Measurements from ENCODE around the gene CUTA. TPM values are rescaled to one million over a fixed set of nuclear protein-coding genes. Genes with fewer than 3 reads are reported as not detected.
A peak's percentile ranks its signal among the peaks of the same experiment; 100 is the strongest.

CUTA gene
- total and polyA plus RNA-seq, 2 of the 13 experiments (the other 11 are each of a cell fraction or from before 2014, with no cell fraction given): 170 to 180 TPM

- TF ChIP-seq ZNF543 (CRISPR knock-in tag; IDR thresholded peaks at IDR 0.05) (peak; percentile 92; the same call in 1 of the 2 replicates), FOXM1 (CRISPR knock-in tag; IDR thresholded peaks at IDR 0.05) (peak; percentile 40; the same call in 1 of the 2 replicates), PCBP1 (IDR thresholded peaks at IDR 0.05; ENCODE audit: borderline replicate concordance, low read depth, low read length) (peak; percentile 70; the same call in 1 of the 2 replicates), ZNF362 (CRISPR knock-in tag; IDR thresholded peaks at IDR 0.05; ENCODE audit: borderline replicate concordance) (0 out of 2 replicates have a peak, but pooled peaks have one; percentile 38), THAP8 (CRISPR knock-in tag; IDR thresholded peaks at IDR 0.05; ENCODE audit: borderline replicate concordance) (peak; percentile 100), PCBP2 (optimal IDR thresholded peaks at IDR 0.05; ENCODE audit: low read depth, low read length, poor library complexity, severe bottlenecking) (no peak), TCF12 (IDR thresholded peaks at IDR 0.05) (no peak), TCF12 (CRISPR knock-in tag; IDR thresholded peaks at IDR 0.05) (peak; percentile 51; the same call in 1 of the 2 replicates), SP1 (IDR thresholded peaks at IDR 0.05) (no peak), SP1 (CRISPR knock-in tag; IDR thresholded peaks at IDR 0.05) (peak; percentile 91), ZNF556 (CRISPR knock-in tag; IDR thresholded peaks at IDR 0.05; ENCODE audit: borderline replicate concordance) (peak; percentile 77; the same call in 1 of the 2 replicates), ZNF878 (CRISPR knock-in tag; IDR thresholded peaks at IDR 0.05) (no peak; the same call in 1 of the 2 replicates), SRSF4 (IDR thresholded peaks at IDR 0.05; ENCODE audit: low read depth, low read length, poor library complexity, severe bottlenecking) (no peak), CREB3 (CRISPR knock-in tag; IDR thresholded peaks at IDR 0.05) (peak; percentile 95), ZNF142 (CRISPR knock-in tag; IDR thresholded peaks at IDR 0.05) (peak; percentile 48; the same call in 1 of the 2 replicates), ZNF18 (CRISPR knock-in tag; IDR thresholded peaks at IDR 0.05; ENCODE audit: insufficient replicate concordance) (peak; percentile 97), TARDBP (CRISPR knock-in tag; IDR thresholded peaks at IDR 0.05) (peak; percentile 12), U2AF2 (IDR thresholded peaks at IDR 0.05; ENCODE audit: low read depth, low read length) (peak; percentile 91; the same call in 1 of the 2 replicates)
Observed at GRCh38 chr6:33417903-33418689, at the start of gene CUTA (continued).

All from HepG2 (cell line).